HG02678 (cell line): ENCODE data around the gene RTCA.
"Not testable (repeated sequence)": the region's sequence is repeated elsewhere in the genome, so short reads cannot be mapped to it uniquely, and the experiment has no call there.

Experiments
- ATAC-seq: cut with Tn5 transposase; IDR thresholded peaks from one replicate; pipeline ENCODE4 v1.9.1; 2021; ENCODE audit warnings: mild to moderate bottlenecking, moderate library complexity; ENCODE audit not compliant: unreplicated experiment

Gene RTCA

GRCh38 chr1:100306735-100307313 lies 40.8 kb downstream of the RTCA start:
- no peak for ATAC-seq

- ATAC-seq = no peak
These were observed 42.8 kb downstream of the RTCA start for GRCh38 chr1:100308777-100309176.

DNA sequence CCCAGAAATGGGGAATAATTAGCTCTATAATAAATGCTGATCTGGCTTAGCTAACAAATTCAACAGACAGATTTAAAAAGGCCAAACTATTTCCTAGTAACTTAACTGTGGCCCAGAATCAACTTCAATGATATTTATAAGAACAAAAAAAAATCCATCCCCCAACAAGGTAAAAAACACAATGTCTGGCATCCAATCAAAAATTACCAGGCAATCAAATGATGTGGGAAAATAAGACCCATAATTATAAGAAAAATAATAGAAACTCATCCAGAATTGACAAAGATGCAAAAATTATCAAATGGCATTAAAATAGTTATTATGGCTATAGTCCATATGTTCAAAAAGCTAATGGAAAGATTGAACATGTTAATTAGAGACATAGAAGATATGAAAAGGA lies 43.8 kb downstream of the RTCA start:
- no peak for ATAC-seq

DNA sequence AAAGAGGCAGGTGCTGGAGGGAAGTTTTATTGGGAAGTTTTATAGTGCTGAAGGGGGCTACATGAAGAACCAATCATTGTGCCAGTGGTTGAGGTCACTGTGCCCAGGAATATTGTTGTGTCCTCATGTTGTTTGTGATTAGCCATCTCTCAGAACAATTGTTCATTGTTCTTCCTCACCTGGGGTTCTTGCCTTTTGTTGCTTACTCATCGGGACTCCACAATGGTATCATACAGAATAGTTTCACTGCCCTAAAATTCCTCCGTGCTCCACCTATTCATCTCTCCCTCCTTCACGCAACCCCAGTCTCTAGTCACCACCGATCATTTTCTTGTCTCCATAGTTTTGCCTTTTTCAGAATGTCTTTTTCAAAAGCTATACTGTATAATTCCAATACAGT lies 47.4 kb downstream of the RTCA start:
- ATAC-seq = no peak

DNA sequence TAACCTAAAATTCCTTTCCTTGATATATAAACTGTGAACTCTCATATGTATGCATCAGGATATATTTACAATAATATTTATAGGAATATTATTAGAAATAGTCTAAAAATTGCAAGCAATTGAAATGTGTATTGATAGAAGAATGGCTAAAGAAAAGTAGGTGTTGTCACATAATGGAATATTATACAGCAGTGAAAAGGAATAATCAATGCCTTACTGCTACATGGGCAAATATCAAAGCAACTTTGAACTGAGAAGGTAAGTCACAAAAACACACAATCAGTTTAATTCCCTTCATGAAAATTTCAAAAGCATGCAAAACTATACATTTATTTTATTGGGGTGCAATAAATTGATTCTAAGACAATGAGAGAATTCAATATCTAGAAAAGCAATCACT lies 50.6 kb downstream of the RTCA start:
- no peak for ATAC-seq

DNA sequence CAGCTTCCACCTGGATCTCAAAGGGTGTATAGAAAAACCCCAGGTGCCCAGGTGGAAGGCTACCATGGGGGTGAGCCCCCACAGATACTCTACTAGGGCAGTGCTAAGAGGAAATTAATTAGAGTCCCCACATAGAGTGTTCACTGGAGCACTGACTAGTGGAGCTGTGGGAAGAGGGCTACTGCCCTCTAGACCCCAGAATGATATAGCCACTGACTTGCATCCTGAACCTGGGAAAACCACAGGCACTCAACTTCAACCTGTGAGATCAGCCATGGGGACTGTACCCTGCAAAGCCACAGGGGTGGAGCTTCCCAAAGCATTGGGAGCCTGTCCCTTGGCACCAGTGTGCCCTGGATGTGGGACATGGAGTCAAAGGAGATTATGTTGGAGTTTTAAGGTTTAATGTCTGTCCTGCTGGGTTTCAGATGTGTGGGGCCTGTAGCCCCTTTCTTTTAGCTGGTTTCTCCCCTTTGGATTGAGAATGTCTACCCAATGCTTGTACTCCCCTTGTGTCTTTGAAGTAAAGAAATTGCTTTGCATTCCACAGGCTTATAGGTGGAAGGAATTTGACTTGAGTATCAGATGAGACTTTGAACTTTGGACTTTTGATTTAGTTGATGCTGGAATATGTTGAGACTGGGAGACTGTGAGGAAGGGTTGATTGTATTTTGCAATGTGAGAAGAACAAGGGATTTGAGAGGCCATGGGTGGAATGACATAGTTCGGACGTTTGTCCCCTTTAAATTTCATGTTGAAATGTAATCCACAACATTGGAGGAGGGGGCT lies 54.5 kb downstream of the RTCA start:
- no peak for ATAC-seq

DNA sequence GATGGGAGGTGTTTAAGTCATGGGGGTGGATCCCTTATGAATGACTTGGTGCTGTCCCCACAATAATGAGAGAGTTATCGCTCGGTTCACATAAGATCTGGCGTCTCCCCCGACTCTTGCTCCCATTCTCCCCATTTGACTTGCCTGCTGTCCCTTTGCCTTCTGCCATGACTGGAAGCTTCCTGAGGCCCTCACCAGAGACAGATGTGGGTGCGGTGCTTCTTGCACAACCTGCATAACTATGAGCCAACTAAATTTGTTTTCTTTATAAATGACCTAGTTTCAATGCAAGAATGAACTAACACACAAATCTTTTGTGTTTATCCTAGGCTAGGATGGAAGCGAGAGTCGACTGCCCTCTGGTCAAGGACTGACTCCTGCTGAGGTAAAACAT lies 55.1 kb downstream of the RTCA start:
- no peak for ATAC-seq

DNA sequence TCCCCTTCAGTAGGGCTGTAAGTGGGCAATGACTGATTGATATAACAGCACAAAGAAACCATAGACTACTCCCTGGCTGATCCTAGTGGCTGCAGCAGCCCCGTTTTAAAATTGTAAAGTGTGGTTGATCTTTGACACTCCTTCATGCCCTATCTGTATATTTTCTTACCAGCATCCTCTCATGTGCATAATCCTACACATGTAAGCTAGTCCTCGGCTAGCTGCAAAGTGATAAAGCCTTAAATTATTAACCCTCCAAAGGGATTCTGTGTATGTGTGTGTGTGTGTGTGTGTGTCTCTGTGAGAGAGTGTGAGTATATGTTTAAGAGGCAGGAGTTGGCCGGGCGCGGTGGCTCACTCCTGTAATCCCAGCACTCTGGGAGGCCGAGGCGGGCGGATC lies 55.5 kb downstream of the RTCA start:
- ATAC-seq = no peak

DNA sequence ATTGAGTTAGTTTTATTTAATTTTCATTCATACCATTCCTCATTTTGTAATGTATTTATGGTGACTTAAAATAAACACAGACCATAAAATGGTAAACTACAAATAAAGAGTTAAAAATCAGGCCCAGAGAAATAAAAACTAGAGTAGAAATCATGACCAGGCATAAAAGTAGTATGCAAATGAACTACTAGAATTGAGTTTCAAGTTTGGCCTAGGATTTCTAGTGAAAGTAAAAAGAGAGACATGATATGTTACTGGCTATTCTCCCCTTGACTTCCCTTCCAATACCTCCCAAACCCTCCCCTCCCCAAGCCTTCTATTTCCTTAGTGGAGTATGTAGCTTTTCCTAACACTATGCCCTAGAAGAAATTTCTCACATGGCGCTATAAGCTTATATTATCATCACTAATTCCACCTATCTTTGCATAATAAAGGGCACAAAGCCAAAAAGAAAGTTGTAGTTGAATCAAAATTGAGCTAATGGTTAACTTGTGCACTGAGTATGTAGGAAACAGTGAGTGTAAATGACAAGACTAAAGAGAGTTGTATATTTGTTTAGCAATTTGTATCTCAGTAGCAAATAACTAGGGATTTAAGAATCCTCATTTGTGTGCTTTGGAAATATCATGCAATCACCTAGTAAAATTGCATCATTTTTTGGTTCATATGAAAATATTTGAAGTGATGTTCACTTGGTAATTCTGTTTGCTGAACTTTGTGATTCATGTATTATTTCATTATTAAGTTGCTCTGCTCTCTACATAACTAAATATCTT lies 56.6 kb downstream of the RTCA start:
- ATAC-seq = peak; percentile 65

DNA sequence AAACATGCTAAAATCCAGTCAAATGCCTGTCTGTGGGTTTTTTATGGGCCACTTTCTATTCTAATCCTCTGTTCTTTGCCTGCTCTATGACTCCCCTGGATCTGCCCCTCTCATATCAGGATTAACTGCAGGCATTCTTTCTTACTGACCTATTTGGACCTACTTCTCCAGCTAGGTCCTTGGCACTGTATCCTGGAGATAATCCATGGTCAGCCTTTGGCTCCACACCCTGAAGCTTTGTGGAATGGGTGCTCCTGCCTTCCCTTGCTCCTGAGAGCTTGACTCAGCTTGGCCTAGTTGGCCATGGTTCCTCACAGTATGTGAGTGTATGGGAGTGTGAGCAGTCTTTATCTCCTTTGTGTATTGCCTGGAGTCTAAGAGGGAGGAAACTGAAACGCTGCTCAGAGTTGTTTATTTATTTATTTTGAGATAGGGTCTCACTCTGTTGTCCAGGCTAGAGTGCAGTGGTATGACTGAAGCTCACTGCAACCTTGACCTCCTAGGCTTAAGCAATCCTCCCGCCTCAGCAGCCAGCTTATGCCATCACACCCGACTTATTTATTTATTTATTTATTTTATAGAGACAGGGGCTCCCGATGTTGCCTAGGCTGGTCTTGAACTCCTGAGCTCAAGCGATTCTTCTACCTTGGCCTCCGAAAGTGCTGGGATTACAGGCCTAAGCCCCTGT lies 57.5 kb downstream of the RTCA start:
- no peak for ATAC-seq

- no peak for ATAC-seq
These were observed 59.7 kb downstream of the RTCA start for GRCh38 chr1:100325415-100326324.

GRCh38 chr1:100326325-100326670 lies 60.3 kb downstream of the RTCA start:
- ATAC-seq = not testable (repeated sequence)

DNA sequence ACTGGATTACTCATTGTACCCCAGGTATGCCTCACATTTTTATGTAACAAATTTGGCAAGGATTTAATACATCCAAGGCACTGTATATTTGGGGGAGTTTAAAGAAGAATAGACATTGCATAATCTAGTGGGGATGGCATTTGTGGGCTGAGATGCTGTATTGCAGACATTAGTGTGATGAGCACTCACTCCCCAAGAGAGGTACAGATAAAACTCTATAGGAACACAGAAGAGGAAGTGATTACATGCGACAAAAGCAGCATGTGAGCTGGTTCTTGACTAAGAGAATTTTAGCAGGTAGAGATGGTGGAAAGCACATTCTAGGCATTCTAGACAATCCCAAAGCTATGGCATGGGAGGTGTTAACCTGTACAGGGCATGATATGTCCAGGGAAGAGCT lies 62.1 kb downstream of the RTCA start:
- no peak for ATAC-seq

- not testable (repeated sequence) for ATAC-seq
These were observed 65.1 kb downstream of the RTCA start for GRCh38 chr1:100331146-100331545.

DNA sequence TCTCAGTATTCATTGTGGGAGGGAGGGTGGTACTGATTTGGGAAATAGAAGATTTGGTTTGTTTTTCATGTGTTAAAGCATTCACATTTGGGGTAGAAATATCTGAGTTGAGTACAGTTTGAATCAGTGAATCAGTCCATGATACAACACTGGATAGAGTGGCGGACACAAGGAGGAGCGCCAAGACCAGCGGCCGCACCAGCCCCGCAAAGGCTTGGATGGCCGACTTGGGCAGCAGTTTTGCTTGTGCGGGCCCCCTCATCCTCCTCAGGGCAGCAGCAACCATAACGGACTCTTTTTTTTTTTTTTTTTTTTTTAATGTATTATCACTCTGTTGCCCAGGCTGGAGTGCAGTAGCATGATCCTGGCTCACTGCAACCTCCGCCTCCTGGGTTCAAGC lies 66.3 kb downstream of the RTCA start:
- ATAC-seq = no peak

DNA sequence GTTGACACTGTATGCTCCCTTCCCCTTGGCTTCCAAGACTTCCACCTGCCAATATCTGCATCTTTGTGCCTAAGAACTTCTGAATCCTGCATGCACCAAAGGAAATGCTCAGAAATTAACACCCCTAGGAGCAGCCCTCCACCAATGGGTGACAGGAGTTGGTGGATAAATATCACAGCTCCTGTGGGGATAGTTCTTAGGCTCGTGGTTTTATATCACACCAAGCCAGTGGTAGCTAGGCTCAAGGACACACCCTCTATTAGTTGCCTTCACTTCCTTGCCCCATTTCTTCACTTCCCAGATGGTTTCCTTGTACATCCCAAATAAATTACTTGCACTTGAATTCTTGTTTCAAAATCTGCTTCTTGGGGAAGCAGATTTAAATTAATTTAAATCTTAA lies 69.4 kb downstream of the RTCA start:
- ATAC-seq = no peak

DNA sequence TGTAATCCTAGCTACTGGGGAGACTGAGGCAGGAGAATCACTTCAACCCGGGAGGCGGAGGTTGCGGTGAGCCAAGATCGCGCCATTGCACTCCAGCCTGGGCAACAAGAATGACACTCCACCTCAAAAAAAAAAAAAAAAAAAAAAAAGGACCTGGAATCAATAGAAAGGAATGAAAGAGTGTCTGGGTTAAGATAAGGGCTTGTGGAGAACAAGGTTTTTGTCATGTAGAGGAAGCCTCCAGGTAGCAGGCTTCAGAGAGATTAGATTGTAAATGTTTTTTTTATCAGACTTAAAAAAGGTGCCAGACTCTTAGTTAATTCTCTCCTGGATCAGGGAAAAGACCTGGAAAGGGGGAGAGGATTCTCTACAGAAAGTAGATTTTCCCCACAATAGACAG lies 71.9 kb downstream of the RTCA start:
- ATAC-seq = not testable (repeated sequence)

DNA sequence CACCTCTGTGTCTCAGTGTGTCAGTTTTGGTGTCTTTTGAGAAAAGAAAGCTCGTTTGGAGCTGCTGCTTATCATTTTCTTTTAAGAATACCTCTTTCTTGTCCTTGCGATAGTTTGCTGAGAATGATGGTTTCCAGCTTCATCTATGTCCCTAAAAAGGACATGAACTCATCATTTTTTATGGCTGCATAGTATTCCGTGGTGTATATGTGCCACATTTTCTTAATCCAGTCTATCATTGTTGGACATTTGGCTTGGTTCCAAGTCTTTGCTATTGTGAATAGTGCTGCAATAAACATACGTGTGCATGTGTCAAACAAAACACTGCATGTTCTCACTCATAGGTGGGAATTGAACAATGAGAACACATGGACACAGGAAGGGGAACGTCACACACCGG lies 73.7 kb downstream of the RTCA start:
- not testable (repeated sequence) for ATAC-seq

DNA sequence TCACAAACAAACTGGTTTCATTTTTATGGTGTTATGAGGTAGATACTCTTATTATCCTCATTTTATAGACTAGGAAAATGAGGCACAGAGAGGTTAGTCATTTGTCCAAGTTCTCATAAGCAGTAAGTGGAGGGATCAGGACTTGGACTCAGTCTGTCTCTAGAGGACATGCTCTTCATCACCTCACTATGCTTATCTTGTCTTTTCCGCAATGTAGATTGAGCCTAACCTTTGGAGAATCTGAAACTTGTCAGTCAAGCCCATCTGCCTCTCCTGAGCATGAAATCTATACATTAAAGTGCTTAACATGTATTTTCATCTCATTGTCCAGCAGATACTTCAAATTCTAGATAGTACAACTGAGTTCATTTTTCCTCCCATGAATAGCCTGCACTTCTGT lies 74.5 kb downstream of the RTCA start:
- no peak for ATAC-seq

GRCh38 chr1:100342348-100342747 lies 76.3 kb downstream of the RTCA start:
- no peak for ATAC-seq
